HepG2 (cell line): ENCODE results near the gene FOXN3. TPM values are rescaled to one million over a fixed set of nuclear protein-coding genes. Genes with fewer than 3 reads are reported as not detected.

Source experiments
- ATAC-seq: fragments of 200-7000 bp; cut with Tn5 transposase; 3 replicates; pipeline ENCODE4 v1.9.1; 2020; ENCODE audit warnings: mild to moderate bottlenecking, moderate library complexity
- BruUV-seq: library from RNA; stranded (reverse); fragments of 400-500 nt; replicated peaks from 2 replicates; lab custom pipeline; 2021; lab: Mats Ljungman, UMichigan
- CTCF ChIA-PET: fragments of 300-600 bp; formaldehyde crosslinking; extraction: SDS; loops from one replicate; lab custom pipeline; 2021; ENCODE audit warnings: low total read pairs, inconsistent platforms, low intra/inter-chr PET ratio; lab: Yijun Ruan, JAX
- POLR2A ChIA-PET: fragments of 350-600 bp; sonication (Branson Sonifier 250); formaldehyde crosslinking; loops from one replicate; lab custom pipeline; 2020; ENCODE audit warnings: antibody characterized with exemption, inconsistent platforms; lab: Yijun Ruan, JAX
- DNase-seq: peaks from one replicate; pipeline ENCODE4 v3.0.0-alpha.2; 2015; ENCODE audit warnings: low spot score
- FAIRE-seq: peaks from 3 replicates; lab custom pipeline; 2011; peaks lifted over from hg19 to GRCh38; lab: Jason Lieb, UNC
- H2AFZ ChIP-seq: one replicate; pipeline ENCODE4 v1.6.1; 2011; ENCODE audit warnings: low read length, inconsistent platforms
- H3K27ac ChIP-seq: fragments of 300-600 bp; 3 replicates; pipeline ENCODE4 v1.8.0; 2011; ENCODE audit warnings: mixed run types, mild to moderate bottlenecking, mixed read lengths, low read length, inconsistent platforms; ENCODE audit not compliant: insufficient read depth; ENCODE audit errors: extremely low read length
- H3K27me3 ChIP-seq, 2 experiments: fragments of 200-600 bp in 1 of 2; 2 replicates in 1 of 2; 3 replicates in 1 of 2; pipeline versions ENCODE4 v1.6.0 to v1.8.0; 2011; ENCODE audit warnings: low read length in 2 of 2, mild to moderate bottlenecking in 2 of 2, moderate library complexity in 2 of 2, inconsistent platforms in 1 of 2; ENCODE audit not compliant: insufficient read depth in 2 of 2, control insufficient read depth in 1 of 2
- H3K36me3 ChIP-seq, 2 experiments: fragments of 200-600 bp in 1 of 2; replicated peaks in 1 of 2; 2 replicates in 1 of 2; 3 replicates in 1 of 2; pipeline versions ENCODE4 v1.5.1 to v1.8.0; 2011; ENCODE audit warnings: low read length in 2 of 2, inconsistent platforms in 1 of 2; ENCODE audit not compliant: insufficient read depth in 2 of 2, control insufficient read depth in 1 of 2
- H3K4me1 ChIP-seq: 2 replicates; pipeline ENCODE4 v1.5.1; 2012; ENCODE audit warnings: low read length, inconsistent platforms; ENCODE audit not compliant: insufficient read depth
- H3K4me2 ChIP-seq: 2 replicates; pipeline ENCODE4 v1.6.0; 2011; ENCODE audit warnings: low read depth, low read length, inconsistent platforms
- H3K4me3 ChIP-seq, 3 experiments: fragments of 200-600 bp in 1 of 3; sonication (generic), shearing (Covaris generic) in 1 of 3; replicated peaks in 1 of 3; 2 replicates each; pipeline ENCODE4 v1.5.1; 2011 to 2016; ENCODE audit warnings: low read length in 3 of 3, inconsistent platforms in 2 of 3, low read depth in 2 of 3, mild to moderate bottlenecking in 2 of 3, control low read depth in 1 of 3, mixed read lengths in 1 of 3; ENCODE audit not compliant: insufficient read depth in 1 of 3
- H3K79me2 ChIP-seq: one replicate; pipeline ENCODE4 v1.6.1; 2011; ENCODE audit warnings: low read length, inconsistent platforms; ENCODE audit not compliant: insufficient read depth
- H3K9ac ChIP-seq: 2 replicates; pipeline ENCODE4 v1.6.0; 2011; ENCODE audit warnings: mild to moderate bottlenecking, low read depth, low read length, inconsistent platforms; ENCODE audit not compliant: insufficient read depth
- H3K9me3 ChIP-seq: 2 replicates; pipeline ENCODE4 v1.5.1; 2012; ENCODE audit warnings: mild to moderate bottlenecking, low read length
- H4K20me1 ChIP-seq: 2 replicates; pipeline ENCODE4 v1.6.0; 2011; ENCODE audit warnings: inconsistent platforms, mild to moderate bottlenecking, low read length, moderate library complexity; ENCODE audit not compliant: insufficient read depth
- BRCA1 ChIP-seq: sonication (generic); formaldehyde crosslinking; IDR thresholded peaks from 2 replicates; pipeline ENCODE4 v1.4.0; 2020; ENCODE audit warnings: missing genetic modification reagents
- CENPBD1 ChIP-seq: sonication (generic); formaldehyde crosslinking; IDR thresholded peaks from 2 replicates; pipeline ENCODE4 v1.8.0; 2022; ENCODE audit warnings: missing genetic modification reagents, low read depth, mild to moderate bottlenecking, borderline replicate concordance
- CREB1 ChIP-seq, 2 experiments: fragments of 450-650 bp in 1 of 2; IDR thresholded peaks; 2 replicates each; pipeline ENCODE4 v1.6.1; 2016 to 2017; ENCODE audit warnings: control low read depth in 1 of 2, mild to moderate bottlenecking in 1 of 2, missing compliant biosample characterization in 1 of 2, missing genetic modification characterization in 1 of 2
- GLI4 ChIP-seq: sonication (generic); formaldehyde crosslinking; IDR thresholded peaks from 2 replicates; pipeline ENCODE4 v1.5.1; 2020; ENCODE audit warnings: missing genetic modification reagents, mild to moderate bottlenecking, moderate library complexity, borderline replicate concordance
- GPN1 ChIP-seq: sonication (generic); formaldehyde crosslinking; IDR thresholded peaks from 2 replicates; pipeline ENCODE4 v1.5.1; 2020; ENCODE audit warnings: missing genetic modification reagents, borderline replicate concordance
- KDM5B ChIP-seq: sonication (generic); formaldehyde crosslinking; IDR thresholded peaks from 2 replicates; pipeline ENCODE4 v1.4.0; 2020; ENCODE audit warnings: missing genetic modification reagents, mild to moderate bottlenecking, borderline replicate concordance
- PAF1 ChIP-seq: IDR thresholded peaks from 2 replicates; pipeline ENCODE4 v1.6.1; 2016; ENCODE audit warnings: missing genetic modification reagents, missing compliant biosample characterization
- SNRNP70 ChIP-seq: fragments of 200-400 bp; formaldehyde crosslinking; IDR thresholded peaks from 2 replicates; pipeline ENCODE4 v1.6.1; 2017; ENCODE audit warnings: mild to moderate bottlenecking, low read depth, low read length, moderate library complexity
- SRY ChIP-seq: sonication (generic); formaldehyde crosslinking; IDR thresholded peaks from 2 replicates; pipeline ENCODE4 v1.8.0; 2022; ENCODE audit warnings: mild to moderate bottlenecking, missing genetic modification reagents
- TRIM24 ChIP-seq: sonication (generic); formaldehyde crosslinking; IDR thresholded peaks from 2 replicates; pipeline ENCODE4 v1.8.0; 2022; ENCODE audit warnings: mild to moderate bottlenecking, missing genetic modification reagents
- ZFP36L2 ChIP-seq: sonication (generic); formaldehyde crosslinking; IDR thresholded peaks from 2 replicates; pipeline ENCODE4 v1.4.0; 2020; ENCODE audit warnings: missing genetic modification reagents
- ZFX ChIP-seq: sonication (generic); formaldehyde crosslinking; IDR thresholded peaks from 2 replicates; pipeline ENCODE4 v1.4.0; 2020; ENCODE audit warnings: mild to moderate bottlenecking, low read depth, missing genetic modification reagents, moderate library complexity
- ZFYVE20 ChIP-seq: sonication (generic); formaldehyde crosslinking; IDR thresholded peaks from 2 replicates; pipeline ENCODE4 v1.8.0; 2023; ENCODE audit warnings: low read depth, mild to moderate bottlenecking, moderate library complexity, missing genetic modification reagents, borderline replicate concordance
- ZKSCAN1 ChIP-seq: fragments of 150-350 bp; IDR thresholded peaks from 2 replicates; pipeline ENCODE4 v1.6.1; 2014; ENCODE audit warnings: low read length
- ZNF326 ChIP-seq: sonication (generic); formaldehyde crosslinking; IDR thresholded peaks from 2 replicates; pipeline ENCODE4 v1.4.0; 2020; ENCODE audit warnings: missing genetic modification reagents, borderline replicate concordance
- ZNF720 ChIP-seq: sonication (generic); formaldehyde crosslinking; IDR thresholded peaks from 2 replicates; pipeline ENCODE4 v1.4.0; 2020; ENCODE audit warnings: missing genetic modification reagents
- ZNF747 ChIP-seq: sonication (generic); formaldehyde crosslinking; IDR thresholded peaks from 2 replicates; pipeline ENCODE4 v1.8.1; 2023; ENCODE audit warnings: missing genetic modification reagents, mild to moderate bottlenecking, borderline replicate concordance
- ZNF777 ChIP-seq: sonication (generic); formaldehyde crosslinking; IDR thresholded peaks from 2 replicates; pipeline ENCODE4 v1.4.0; 2020; ENCODE audit warnings: missing genetic modification reagents
- ZNF891 ChIP-seq: sonication (generic); formaldehyde crosslinking; IDR thresholded peaks from 2 replicates; pipeline ENCODE4 v1.5.0; 2020; ENCODE audit warnings: mild to moderate bottlenecking, missing genetic modification reagents
- WGBS: methylation state at CpG from one replicate; pipeline ENCODE4 v1.1.6; 2017; ENCODE audit warnings: low lambda C conversion rate; 5-methylcytosine and 5-hydroxymethylcytosine counted together
- in situ Hi-C: cut with HindIII; loops from 2 replicates; pipeline ENCODE4 v1.10.0; 2017; ENCODE audit warnings: low pct_unique_long_range_greater_than_20kb; ENCODE audit not compliant: extremely low pct_ligation_motif_present
- intact Hi-C: fragments of 100-400 bp; cut with micrococcal nuclease; formaldehyde crosslinking; loops from one replicate; pipeline ENCODE4 v1.10.0; 2022; ENCODE audit not compliant: unreplicated experiment
- polyA plus RNA-seq, 8 experiments: library from polyadenylated mRNA; depleted of rRNA in 3 of 8; stranded (reverse) in 7 of 8; unstranded in 1 of 8; fragments of >200 nt; fragmentation: Illumina TruSeq in 4 of 8; extraction: Trizol in 4 of 8; gene quantifications; 2 replicates each; pipeline versions ENCODE4 v1.2.1 to v1.2.3, GENCODE V29; 2011 to 2016; ENCODE audit warnings: low read depth in 4 of 8, missing spikeins in 1 of 8, mixed read lengths in 1 of 8; ENCODE audit not compliant: insufficient read depth in 1 of 8
- total RNA-seq, 5 experiments: library from RNA; depleted of rRNA; stranded (reverse); fragments of >200 nt; fragmentation: Illumina TruSeq; extraction: Trizol; gene quantifications; 2 replicates each; pipeline ENCODE4 v1.2.3, GENCODE V29; 2016; ENCODE audit warnings: low read depth in 1 of 5
- TF ChIP-seq, protein P1 (sequence below): sonication (generic); formaldehyde crosslinking; IDR thresholded peaks from 2 replicates; pipeline ENCODE4 v1.8.1; 2023; ENCODE audit warnings: mild to moderate bottlenecking, missing genetic modification reagents

The FOXN3 gene
- total and polyA plus RNA-seq, 2 of the 13 experiments (the other 11 are each of a cell fraction or from before 2014, with no cell fraction given), result 32.4 to 70.2 TPM

DNA sequence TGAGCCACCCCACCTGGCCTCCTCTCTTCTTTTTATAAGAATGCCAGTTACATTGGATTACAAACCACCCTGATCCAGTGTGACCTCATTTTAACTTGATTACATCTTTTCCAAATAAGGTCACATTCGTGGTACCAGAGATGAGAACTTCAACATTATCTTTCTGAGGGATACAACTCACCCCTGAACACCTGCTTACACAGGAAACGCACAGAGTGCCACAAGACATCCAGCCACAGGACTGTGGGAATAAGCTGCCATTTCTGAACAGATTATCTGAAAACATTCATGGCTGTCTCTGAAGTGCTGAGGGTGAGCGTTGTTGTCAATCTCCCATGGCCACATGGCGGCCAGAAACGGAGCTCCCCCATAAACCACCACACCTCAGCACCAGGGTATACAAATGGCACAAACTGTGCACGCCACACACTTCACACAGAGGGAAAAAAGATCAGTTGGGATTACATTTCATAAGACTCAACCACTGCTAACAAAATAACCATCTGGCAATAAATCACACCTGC is 23.7 kb downstream of the FOXN3 start:
- no peak overlapping the region for H3K4me3 ChIP-seq
- no peaks in the 10 kb centered on the region for H3K9me3 ChIP-seq
- POLR2A ChIA-PET, result interaction anchor here (0.7 kb wide), 1 partner anchor 356 kb away, joined by 3 read pairs; no protein-coding TSS in a partner anchor
- no peak for TF ChIP-seq ZNF747 (CRISPR knock-in tag)
- no peak for TF ChIP-seq SRY (CRISPR knock-in tag)
- TF ChIP-seq ZKSCAN1, result no peak
- no peak for TF ChIP-seq ZFYVE20 (CRISPR knock-in tag)
- TF ChIP-seq ZFX (CRISPR knock-in tag), result no peak
- no peak for TF ChIP-seq TRIM24
- no peak for TF ChIP-seq GLI4 (CRISPR knock-in tag)
- TF ChIP-seq, protein P1, sequence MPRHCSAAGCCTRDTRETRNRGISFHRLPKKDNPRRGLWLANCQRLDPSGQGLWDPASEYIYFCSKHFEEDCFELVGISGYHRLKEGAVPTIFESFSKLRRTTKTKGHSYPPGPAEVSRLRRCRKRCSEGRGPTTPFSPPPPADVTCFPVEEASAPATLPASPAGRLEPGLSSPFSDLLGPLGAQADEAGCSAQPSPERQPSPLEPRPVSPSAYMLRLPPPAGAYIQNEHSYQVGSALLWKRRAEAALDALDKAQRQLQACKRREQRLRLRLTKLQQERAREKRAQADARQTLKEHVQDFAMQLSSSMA (CRISPR knock-in tag), result no peak
- no peak for TF ChIP-seq ZNF326 (CRISPR knock-in tag)
- no peak for TF ChIP-seq ZNF720 (CRISPR knock-in tag)
- no peak for TF ChIP-seq SNRNP70
- TF ChIP-seq CREB1 (IDR thresholded peaks at IDR 0.05), result no peak
- no peak for TF ChIP-seq CREB1 (CRISPR knock-in tag; IDR thresholded peaks at IDR 0.05)
- no peak for TF ChIP-seq CENPBD1 (CRISPR knock-in tag)
- TF ChIP-seq BRCA1 (CRISPR knock-in tag), result no peak
- TF ChIP-seq ZNF891 (CRISPR knock-in tag), result no peak
- TF ChIP-seq GPN1 (CRISPR knock-in tag), result no peak
- TF ChIP-seq KDM5B (CRISPR knock-in tag), result no peak
- TF ChIP-seq ZNF777 (CRISPR knock-in tag), result no peak
- TF ChIP-seq ZFP36L2, result no peak
- TF ChIP-seq PAF1, result no peak
- H3K4me2 ChIP-seq, result no peak overlapping the region
- peaks cover 81% of the 10 kb centered on the region for H3K4me1 ChIP-seq
- peaks cover 87% of the 10 kb centered on the region for H3K79me2 ChIP-seq
- no TSS peak for BruUV-seq
- ATAC-seq (no peak), DNase-seq (no peak), FAIRE-seq (no peak)
- 99% methylated on average over 6 of the region's 6 CpGs for WGBS
- peaks cover 6 to 28% of the 10 kb centered on the region in 2 experiments for H3K36me3 ChIP-seq
- H3K9ac ChIP-seq, result no peak overlapping the region
- in situ Hi-C loops, result no loop called here
- no peaks in the 10 kb centered on the region for H3K27me3 ChIP-seq
- H4K20me1 ChIP-seq, result peaks cover 7% of the 10 kb centered on the region
- H2AFZ ChIP-seq, result no peak overlapping the region
- intact Hi-C loops, result no loop called here
- peak overlapping the region; percentile 30 for H3K27ac ChIP-seq
- CTCF ChIA-PET, result no interaction called here
